HEK293T (cell line): ENCODE results near the gene NFYA.
"Not testable (repeated sequence)": the region's sequence is repeated elsewhere in the genome, so short reads cannot be mapped to it uniquely, and the experiment has no call there.

ENCODE experiments used
- CTCF ChIA-PET: fragments of 350-600 bp; formaldehyde crosslinking; extraction: SDS; loops from one replicate; lab custom pipeline; 2021; ENCODE audit warnings: antibody characterized with exemption, inconsistent platforms; lab: Yijun Ruan, JAX
- POLR2A ChIA-PET: fragments of 350-600 bp; formaldehyde crosslinking; extraction: SDS; loops from one replicate; lab custom pipeline; 2020; ENCODE audit warnings: antibody characterized with exemption, inconsistent platforms; lab: Yijun Ruan, JAX
- DNase-seq: peaks from one replicate; pipeline ENCODE4 v3.0.0; 2012; ENCODE audit warnings: mixed read lengths; ENCODE audit errors: extremely low spot score
- ARNT ChIP-seq: fragments of 450-650 bp; IDR thresholded peaks from 2 replicates; pipeline ENCODE4 v1.6.1; 2017; ENCODE audit warnings: mild to moderate bottlenecking
- BHLHE40 ChIP-seq: fragments of 450-650 bp; IDR thresholded peaks from 2 replicates; pipeline ENCODE4 v1.6.1; 2016; ENCODE audit warnings: mild to moderate bottlenecking, moderate library complexity, borderline replicate concordance
- CTBP1 ChIP-seq: fragments of 450-650 bp; IDR thresholded peaks from 2 replicates; pipeline ENCODE4 v1.6.1; 2016; ENCODE audit warnings: borderline replicate concordance
- ELF4 ChIP-seq: fragments of 450-650 bp; IDR thresholded peaks from 2 replicates; pipeline ENCODE4 v1.6.1; 2017; ENCODE audit warnings: antibody characterized with exemption
- FOXA1 ChIP-seq: fragments of 450-650 bp; IDR thresholded peaks from 2 replicates; pipeline ENCODE4 v1.6.1; 2016; ENCODE audit warnings: mild to moderate bottlenecking
- FOXK2 ChIP-seq: fragments of 450-650 bp; IDR thresholded peaks from 2 replicates; pipeline ENCODE4 v1.6.1; 2016; ENCODE audit warnings: mild to moderate bottlenecking
- FOXM1 ChIP-seq: fragments of 450-650 bp; IDR thresholded peaks from 2 replicates; pipeline ENCODE4 v1.6.1; 2017; ENCODE audit warnings: mild to moderate bottlenecking, borderline replicate concordance
- HDGF ChIP-seq: fragments of 450-650 bp; IDR thresholded peaks from 2 replicates; pipeline ENCODE4 v1.6.1; 2017; ENCODE audit warnings: antibody characterized with exemption, borderline replicate concordance
- L3MBTL2 ChIP-seq: fragments of 450-650 bp; conservative IDR thresholded peaks from 2 replicates; pipeline ENCODE4 v1.6.1; 2016; ENCODE audit warnings: mild to moderate bottlenecking
- LEF1 ChIP-seq: fragments of 450-650 bp; IDR thresholded peaks from 2 replicates; pipeline ENCODE4 v1.6.1; 2017; ENCODE audit warnings: mild to moderate bottlenecking, borderline replicate concordance
- NFRKB ChIP-seq: fragments of 450-650 bp; IDR thresholded peaks from 2 replicates; pipeline ENCODE4 v1.6.1; 2016; ENCODE audit warnings: mild to moderate bottlenecking, moderate library complexity
- SP1 ChIP-seq: fragments of 450-650 bp; IDR thresholded peaks from 2 replicates; pipeline ENCODE4 v1.6.1; 2017
- SUZ12 ChIP-seq: fragments of 450-650 bp; IDR thresholded peaks from 2 replicates; pipeline ENCODE4 v1.6.1; 2016; ENCODE audit warnings: mild to moderate bottlenecking
- TARDBP ChIP-seq: fragments of 450-650 bp; IDR thresholded peaks from 2 replicates; pipeline ENCODE4 v1.6.1; 2016
- ZNF384 ChIP-seq: fragments of 450-650 bp; IDR thresholded peaks from 2 replicates; pipeline ENCODE4 v1.6.1; 2016
- TF ChIP-seq, protein P1 (sequence below): fragments of 450-650 bp; IDR thresholded peaks from 2 replicates; pipeline ENCODE4 v1.6.1; 2016

The NFYA gene

DNA sequence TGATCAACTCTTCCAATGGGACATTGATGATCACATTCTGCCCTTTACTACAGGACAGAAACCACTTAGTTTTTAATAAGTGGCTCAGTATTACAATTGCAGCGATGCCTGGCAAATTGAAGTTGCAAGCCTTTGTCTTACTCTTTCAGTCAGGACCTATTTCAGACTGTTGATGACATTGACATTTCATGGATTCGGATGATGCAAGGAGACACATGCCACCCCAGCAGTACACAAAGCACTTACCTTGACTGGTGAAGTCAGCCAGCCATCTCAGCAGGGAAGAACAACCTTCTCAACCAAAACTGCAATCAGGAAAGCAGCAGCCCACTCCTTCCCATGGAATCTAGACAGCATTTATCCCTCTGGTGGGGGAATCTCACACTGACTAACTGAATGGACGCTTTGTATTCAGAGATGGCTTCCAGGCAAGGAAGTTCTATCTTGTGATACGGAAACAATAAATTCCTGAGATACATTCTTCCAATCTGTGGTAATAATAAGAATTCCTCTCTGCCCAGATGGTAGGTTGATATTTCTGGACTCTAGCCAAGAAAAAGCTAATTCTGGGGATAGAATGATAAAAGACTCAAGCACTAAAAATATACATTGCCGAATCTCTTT lies 24.8 kb downstream of the NFYA start:
- DNase-seq = no peak
- TF ChIP-seq, protein P1, sequence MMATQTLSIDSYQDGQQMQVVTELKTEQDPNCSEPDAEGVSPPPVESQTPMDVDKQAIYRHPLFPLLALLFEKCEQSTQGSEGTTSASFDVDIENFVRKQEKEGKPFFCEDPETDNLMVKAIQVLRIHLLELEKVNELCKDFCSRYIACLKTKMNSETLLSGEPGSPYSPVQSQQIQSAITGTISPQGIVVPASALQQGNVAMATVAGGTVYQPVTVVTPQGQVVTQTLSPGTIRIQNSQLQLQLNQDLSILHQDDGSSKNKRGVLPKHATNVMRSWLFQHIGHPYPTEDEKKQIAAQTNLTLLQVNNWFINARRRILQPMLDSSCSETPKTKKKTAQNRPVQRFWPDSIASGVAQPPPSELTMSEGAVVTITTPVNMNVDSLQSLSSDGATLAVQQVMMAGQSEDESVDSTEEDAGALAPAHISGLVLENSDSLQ = no peak
- TF ChIP-seq ARNT (no peak), L3MBTL2 (no peak), BHLHE40 (no peak)
- ChIA-PET CTCF (no interaction called here), POLR2A (no interaction called here)

DNA sequence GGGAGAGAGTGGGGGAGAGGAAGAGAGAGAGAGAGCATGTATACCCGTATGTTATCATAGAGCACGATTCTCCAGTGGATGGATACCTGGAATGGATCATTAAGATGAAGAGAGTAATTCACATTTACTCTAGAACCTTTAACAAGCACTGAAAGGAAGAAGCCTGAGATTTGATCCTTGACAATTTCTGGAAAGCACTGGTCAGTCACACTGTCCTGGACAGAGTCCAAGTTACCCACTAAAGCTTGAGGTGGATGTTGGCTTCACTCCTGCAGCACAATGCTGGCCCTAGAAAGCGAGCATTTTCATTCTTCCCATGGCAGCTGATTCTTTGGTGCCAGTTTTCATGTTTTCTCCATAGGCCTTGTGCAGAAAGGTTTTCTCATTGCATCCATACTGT lies 25.6 kb downstream of the NFYA start:
- TF ChIP-seq NFRKB (no peak), BHLHE40 (no peak), HDGF (no peak), ELF4 (no peak), SP1 (no peak), L3MBTL2 (no peak), ARNT (no peak), FOXM1 (no peak), FOXK2 (no peak), TARDBP (no peak), ZNF384 (no peak), LEF1 (no peak), CTBP1 (no peak), SUZ12 (no peak), FOXA1 (no peak)
- TF ChIP-seq, protein P1 = no peak
- ChIA-PET POLR2A (no interaction called here), CTCF (no interaction called here)
- no peak for DNase-seq

DNA sequence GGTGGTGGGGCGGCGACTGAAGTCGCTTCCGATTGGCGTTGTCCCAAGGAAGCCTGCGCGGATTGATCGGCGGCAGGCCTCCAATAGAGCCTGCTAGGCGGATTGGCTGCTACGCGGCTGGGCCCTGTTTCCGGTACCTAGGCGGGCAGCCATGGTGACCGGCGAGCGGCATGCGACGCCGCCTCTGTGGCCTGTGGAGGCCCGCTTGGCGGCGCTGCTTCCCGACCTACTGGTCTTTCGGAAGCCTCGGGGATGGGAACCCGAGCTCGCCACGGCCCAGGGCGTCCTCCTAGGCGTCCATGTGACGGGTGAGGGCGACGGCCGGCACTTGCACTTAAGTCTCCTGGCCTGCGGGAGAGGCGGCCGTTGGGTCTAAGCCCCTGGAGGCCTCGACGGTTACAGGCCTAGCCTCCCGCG lies 28.1 kb downstream of the NFYA start:
- CTCF ChIA-PET = interaction anchor here (1.1 kb wide), 1 partner anchor 8 kb away, joined by 3 read pairs; no protein-coding TSS in a partner anchor
- no peak for TF ChIP-seq FOXK2
- TF ChIP-seq, protein P1 = no peak
- POLR2A ChIA-PET = no interaction called here
- no peak for DNase-seq

DNA sequence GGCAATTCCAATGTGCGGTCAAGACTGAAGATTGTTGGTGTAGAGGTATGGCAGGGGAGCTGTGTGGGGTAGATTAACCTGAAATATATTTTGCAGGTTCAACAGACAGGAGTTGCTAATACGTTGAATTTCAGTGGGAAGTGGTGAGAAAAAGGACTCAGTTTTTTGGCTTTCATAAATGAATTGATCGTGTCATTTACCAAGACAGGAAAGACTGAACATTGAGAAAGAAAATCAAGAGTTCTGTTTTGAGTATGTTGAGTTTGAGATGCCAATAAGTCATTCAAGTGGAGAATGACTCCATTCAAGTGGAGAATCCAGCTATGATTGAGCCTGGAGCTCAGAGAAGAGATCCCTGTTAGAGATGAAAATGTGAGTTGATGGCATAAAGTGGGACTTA lies 31.1 kb downstream of the NFYA start:
- DNase-seq = no peak
- TF ChIP-seq NFRKB (no peak), ELF4 (no peak), FOXM1 (no peak), ARNT (no peak), SUZ12 (no peak), TARDBP (no peak)
- ChIA-PET POLR2A (no interaction called here), CTCF (interaction anchor here (1.1 kb wide), 1 partner anchor 12 kb away, joined by 4 read pairs; no protein-coding TSS in a partner anchor)

DNA sequence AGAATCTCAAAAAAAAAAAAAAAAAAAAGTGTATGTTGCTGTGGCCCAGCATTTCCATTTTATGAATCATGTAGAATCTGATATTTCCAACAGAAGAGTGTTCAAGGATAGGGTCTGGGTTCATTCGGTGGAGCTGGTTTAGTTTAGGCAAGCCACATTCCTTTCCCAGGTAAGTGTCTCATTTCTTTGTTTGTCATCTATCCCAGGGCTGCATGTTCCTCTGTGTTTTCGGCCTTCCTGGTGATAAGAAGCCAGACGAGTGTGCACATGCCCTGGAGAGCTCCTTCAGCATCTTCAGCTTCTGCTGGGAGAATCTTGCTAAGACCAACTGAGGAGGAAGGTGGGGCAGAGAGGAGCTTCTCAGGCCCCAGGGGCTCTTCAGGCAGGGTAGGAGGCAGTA lies 38.2 kb downstream of the NFYA start:
- CTCF ChIA-PET = no interaction called here
- POLR2A ChIA-PET = no interaction called here
- TF ChIP-seq BHLHE40 (no peak), SP1 (no peak)
- DNase-seq = no peak

DNA sequence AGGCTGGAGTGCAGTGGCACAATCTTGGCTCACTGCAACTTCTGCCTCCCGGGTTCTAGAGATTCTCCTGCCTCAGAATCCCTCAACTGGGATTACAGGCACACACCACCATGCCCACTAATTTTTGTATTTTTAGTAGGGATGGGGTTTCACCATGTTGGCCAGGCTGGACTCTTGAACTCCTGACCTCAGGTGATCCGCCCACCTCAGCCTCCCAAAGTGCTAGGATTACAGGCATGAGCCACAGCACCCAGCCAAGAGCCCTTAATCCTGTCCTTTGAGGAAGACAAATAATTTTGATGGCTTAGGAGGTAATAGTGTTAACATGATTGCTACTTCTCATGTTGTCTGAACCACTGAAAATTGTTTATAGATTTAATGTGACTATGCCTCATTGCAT lies 42.3 kb downstream of the NFYA start:
- DNase-seq, CTCF ChIA-PET: not testable (repeated sequence)

DNA sequence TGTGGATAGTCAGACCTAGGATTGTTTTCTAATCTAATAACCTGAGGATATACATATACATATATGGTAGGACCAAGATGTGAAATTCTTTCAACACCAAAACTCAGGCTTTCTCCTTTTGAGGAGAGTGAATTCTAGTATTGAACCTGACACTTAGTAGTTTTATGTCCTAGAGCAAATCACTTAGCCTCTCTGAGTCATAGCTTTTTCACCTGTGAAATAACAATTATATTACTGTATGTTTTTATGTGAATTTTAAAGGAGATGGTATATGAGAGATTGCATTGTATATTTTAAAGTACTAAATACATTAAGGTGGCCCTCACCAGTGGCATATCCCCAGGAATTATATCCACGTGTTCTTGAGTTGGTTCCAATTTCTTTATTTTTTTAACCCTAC lies 46.7 kb downstream of the NFYA start:
- DNase-seq = no peak
- POLR2A ChIA-PET = no interaction called here
- TF ChIP-seq ZNF384 (no peak), HDGF (no peak), CTBP1 (no peak), TARDBP (no peak), FOXM1 (no peak), FOXK2 (no peak), LEF1 (no peak)
- TF ChIP-seq, protein P1 = no peak
- CTCF ChIA-PET = interaction anchor here (0.6 kb wide), 1 partner anchor 44 kb away, joined by 4 read pairs; no protein-coding TSS in a partner anchor

More for the DNA sequence above, 42.3 kb downstream of the NFYA start:
- POLR2A ChIA-PET = not testable (repeated sequence)
